ENCODE data around the gene TGFA. TPM values are rescaled to one million over a fixed set of nuclear protein-coding genes. Genes with fewer than 3 reads are reported as not detected.

TGFA gene
- total and polyA plus RNA-seq, 2 donors (not counting 1 experiment from before 2014, with no cell fraction given), result 0.06 TPM; not detected in 1

DNA sequence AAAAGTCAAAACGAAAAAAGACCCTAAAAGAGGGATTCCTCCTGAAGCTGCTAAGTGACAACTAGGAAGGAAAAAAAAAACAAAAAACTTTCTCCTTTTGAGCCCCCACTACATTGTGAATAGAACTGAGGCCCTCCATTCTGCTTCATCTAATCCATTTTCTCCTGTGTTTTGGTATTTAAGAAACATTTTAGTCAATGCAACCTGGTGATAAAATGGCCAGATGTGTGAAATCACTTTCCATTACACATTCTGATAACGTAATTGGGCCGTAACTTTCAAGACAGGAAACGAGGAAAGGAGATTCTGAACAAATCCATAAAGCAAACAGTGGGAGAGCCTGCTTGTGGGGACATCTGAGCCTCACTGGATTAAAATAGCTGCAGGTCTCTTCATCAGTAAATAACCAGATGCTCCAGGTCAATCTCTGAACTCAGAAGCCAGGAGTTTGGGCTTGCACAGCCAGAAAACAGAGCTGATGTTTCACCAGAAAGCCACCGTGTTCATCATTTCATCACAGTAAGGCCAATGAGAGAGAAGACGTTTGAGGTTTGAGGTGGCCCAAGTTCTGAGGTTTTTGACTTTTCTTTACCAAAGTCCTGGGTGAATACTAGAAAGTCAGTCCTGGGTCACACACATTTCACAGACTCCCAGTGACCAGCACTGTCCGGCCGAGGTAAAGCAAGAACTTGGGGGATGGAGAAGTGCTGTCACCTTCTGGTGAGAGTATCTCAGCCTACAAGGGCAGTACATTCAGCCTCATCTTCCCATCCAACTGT lies 47.8 kb downstream of the TGFA start:
- no peaks in the 10 kb centered on the region for H3K79me2 ChIP-seq (ENCODE audit: control insufficient read depth, insufficient read depth, low read length)
- H3K4me3 ChIP-seq (replicated peaks in 1 of 4; ENCODE audit: control extremely low read depth in 1 of 4, insufficient read depth in 1 of 4, low read depth in 3 of 4, low read length in 4 of 4), result no peak overlapping the region
- H3K4me1 ChIP-seq (ENCODE audit: control insufficient read depth, extremely low read depth, insufficient read depth, low read length), result no peaks in the 10 kb centered on the region
- no peak for DNase-seq (ENCODE audit: low read depth in 2 of 2)
- no peak for TF ChIP-seq EZH2 (IDR thresholded peaks at IDR 0.05; ENCODE audit: low read length, missing control alignments)
- TF ChIP-seq, protein P1, sequence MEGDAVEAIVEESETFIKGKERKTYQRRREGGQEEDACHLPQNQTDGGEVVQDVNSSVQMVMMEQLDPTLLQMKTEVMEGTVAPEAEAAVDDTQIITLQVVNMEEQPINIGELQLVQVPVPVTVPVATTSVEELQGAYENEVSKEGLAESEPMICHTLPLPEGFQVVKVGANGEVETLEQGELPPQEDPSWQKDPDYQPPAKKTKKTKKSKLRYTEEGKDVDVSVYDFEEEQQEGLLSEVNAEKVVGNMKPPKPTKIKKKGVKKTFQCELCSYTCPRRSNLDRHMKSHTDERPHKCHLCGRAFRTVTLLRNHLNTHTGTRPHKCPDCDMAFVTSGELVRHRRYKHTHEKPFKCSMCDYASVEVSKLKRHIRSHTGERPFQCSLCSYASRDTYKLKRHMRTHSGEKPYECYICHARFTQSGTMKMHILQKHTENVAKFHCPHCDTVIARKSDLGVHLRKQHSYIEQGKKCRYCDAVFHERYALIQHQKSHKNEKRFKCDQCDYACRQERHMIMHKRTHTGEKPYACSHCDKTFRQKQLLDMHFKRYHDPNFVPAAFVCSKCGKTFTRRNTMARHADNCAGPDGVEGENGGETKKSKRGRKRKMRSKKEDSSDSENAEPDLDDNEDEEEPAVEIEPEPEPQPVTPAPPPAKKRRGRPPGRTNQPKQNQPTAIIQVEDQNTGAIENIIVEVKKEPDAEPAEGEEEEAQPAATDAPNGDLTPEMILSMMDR (conservative IDR thresholded peaks at IDR 0.05 in 1 of 2, IDR thresholded peaks at IDR 0.05 in 1 of 2; ENCODE audit: low read depth in 1 of 2, low read length in 2 of 2), result no peak
- H4K20me1 ChIP-seq (ENCODE audit: control insufficient read depth, extremely low read depth, insufficient read depth, low read length), result no peaks in the 10 kb centered on the region
- no peaks in the 10 kb centered on the region for H3K27me3 ChIP-seq (ENCODE audit: control insufficient read depth, insufficient read depth, low read length)
- no peak overlapping the region for H3K9ac ChIP-seq (ENCODE audit: insufficient read depth, low read length)
- H3K36me3 ChIP-seq (ENCODE audit: control insufficient read depth, insufficient read depth, low read length), result no peaks in the 10 kb centered on the region
- H3K4me2 ChIP-seq (ENCODE audit: extremely low read depth, insufficient read depth, low read length), result no peak overlapping the region
- no peaks in the 10 kb centered on the region for H3K9me3 ChIP-seq (ENCODE audit: control insufficient read depth, insufficient read depth, low read depth, low read length)
- no peak overlapping the region for H2AFZ ChIP-seq (ENCODE audit: low read length)
- no peak overlapping the region for H3K27ac ChIP-seq (ENCODE audit: insufficient read depth, low read length)

DNA sequence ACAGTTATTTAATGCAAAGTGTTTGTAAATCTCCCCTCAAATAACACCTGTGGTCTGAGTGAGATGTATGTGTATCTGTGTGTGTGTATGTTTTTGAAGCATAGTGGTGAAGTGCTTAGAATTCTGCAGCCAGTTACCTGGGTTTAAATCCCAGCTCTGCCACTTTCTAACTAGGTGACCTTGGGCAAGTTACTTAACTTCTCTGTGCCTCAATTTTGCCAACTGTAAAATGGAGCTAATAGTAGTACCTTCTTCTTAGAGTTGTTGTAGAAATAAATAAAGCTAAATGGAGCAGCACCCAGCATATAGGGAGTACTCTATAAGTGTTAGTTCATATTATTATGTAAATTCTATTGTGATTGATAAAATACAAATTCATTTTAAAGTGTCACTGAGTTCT lies 48.9 kb downstream of the TGFA start:
- Histone ChIP-seq H3K4me1 (ENCODE audit: control insufficient read depth, extremely low read depth, insufficient read depth, low read length) (no peaks in the 10 kb centered on the region), H3K9me3 (ENCODE audit: control insufficient read depth, insufficient read depth, low read depth, low read length) (no peaks in the 10 kb centered on the region), H3K27me3 (ENCODE audit: control insufficient read depth, insufficient read depth, low read length) (no peaks in the 10 kb centered on the region), H3K27ac (ENCODE audit: insufficient read depth, low read length) (no peak overlapping the region), H3K4me3 (replicated peaks in 1 of 4; ENCODE audit: control extremely low read depth in 1 of 4, insufficient read depth in 1 of 4, low read depth in 3 of 4, low read length in 4 of 4) (no peak overlapping the region), H2AFZ (ENCODE audit: low read length) (no peak overlapping the region), H4K20me1 (ENCODE audit: control insufficient read depth, extremely low read depth, insufficient read depth, low read length) (no peaks in the 10 kb centered on the region), H3K36me3 (ENCODE audit: control insufficient read depth, insufficient read depth, low read length) (no peaks in the 10 kb centered on the region), H3K79me2 (ENCODE audit: control insufficient read depth, insufficient read depth, low read length) (no peaks in the 10 kb centered on the region), H3K9ac (ENCODE audit: insufficient read depth, low read length) (no peak overlapping the region), H3K4me2 (ENCODE audit: extremely low read depth, insufficient read depth, low read length) (no peak overlapping the region)
- DNase-seq (ENCODE audit: low read depth in 2 of 2), result no peak
- no peak for TF ChIP-seq EZH2 (IDR thresholded peaks at IDR 0.05; ENCODE audit: low read length, missing control alignments)
- TF ChIP-seq, protein P1 (conservative IDR thresholded peaks at IDR 0.05 in 1 of 2, IDR thresholded peaks at IDR 0.05 in 1 of 2; ENCODE audit: low read depth in 1 of 2, low read length in 2 of 2), result no peak

DNA sequence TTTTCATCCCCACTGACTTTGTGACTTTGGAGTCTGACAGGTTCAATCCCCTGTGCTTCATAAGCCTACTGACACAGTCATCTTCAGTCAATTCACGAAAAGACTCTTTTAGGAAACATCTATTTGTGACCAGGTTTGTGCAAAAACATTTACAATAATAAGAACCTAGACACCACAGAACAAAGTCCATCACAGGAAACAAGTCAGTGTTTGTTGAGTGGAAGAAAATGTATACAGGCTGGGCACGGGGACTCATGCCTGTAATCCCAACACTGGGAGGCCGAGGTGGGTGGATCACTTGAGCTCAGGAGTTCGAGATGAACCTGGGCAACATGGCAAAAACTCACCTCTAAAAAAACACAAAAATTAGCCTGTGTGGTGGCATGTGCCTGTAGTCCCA lies 49.7 kb downstream of the TGFA start:
- Histone ChIP-seq H3K79me2 (ENCODE audit: control insufficient read depth, insufficient read depth, low read length) (no peaks in the 10 kb centered on the region), H3K27ac (ENCODE audit: insufficient read depth, low read length) (no peak overlapping the region), H3K9ac (ENCODE audit: insufficient read depth, low read length) (no peak overlapping the region), H3K9me3 (ENCODE audit: control insufficient read depth, insufficient read depth, low read depth, low read length) (no peaks in the 10 kb centered on the region), H3K36me3 (ENCODE audit: control insufficient read depth, insufficient read depth, low read length) (no peaks in the 10 kb centered on the region), H3K4me3 (replicated peaks in 1 of 4; ENCODE audit: control extremely low read depth in 1 of 4, insufficient read depth in 1 of 4, low read depth in 3 of 4, low read length in 4 of 4) (no peak overlapping the region), H3K4me1 (ENCODE audit: control insufficient read depth, extremely low read depth, insufficient read depth, low read length) (no peaks in the 10 kb centered on the region), H2AFZ (ENCODE audit: low read length) (no peak overlapping the region), H3K4me2 (ENCODE audit: extremely low read depth, insufficient read depth, low read length) (no peak overlapping the region), H3K27me3 (ENCODE audit: control insufficient read depth, insufficient read depth, low read length) (no peaks in the 10 kb centered on the region), H4K20me1 (ENCODE audit: control insufficient read depth, extremely low read depth, insufficient read depth, low read length) (no peaks in the 10 kb centered on the region)
- DNase-seq (ENCODE audit: low read depth in 2 of 2), result no peak
- TF ChIP-seq, protein P1 (conservative IDR thresholded peaks at IDR 0.05 in 1 of 2, IDR thresholded peaks at IDR 0.05 in 1 of 2; ENCODE audit: low read depth in 1 of 2, low read length in 2 of 2), result no peak
- TF ChIP-seq EZH2 (IDR thresholded peaks at IDR 0.05; ENCODE audit: low read length, missing control alignments), result no peak

All from fibroblast of lung (primary cell).